Measurements from ENCODE around the gene REG1B. TPM values are rescaled to one million over a fixed set of nuclear protein-coding genes. Genes with fewer than 3 reads are reported as not detected.
"Not testable (repeated sequence)": the region's sequence is repeated elsewhere in the genome, so short reads cannot be mapped to it uniquely, and the experiment has no call there.

Gene REG1B
- total and polyA plus RNA-seq, 2 donors (not counting 1 experiment from before 2014, with no cell fraction given), result not detected

- no peaks in the 10 kb centered on the region for H3K36me3 ChIP-seq (ENCODE audit: control insufficient read depth, insufficient read depth, low read length)
- H3K79me2 ChIP-seq (ENCODE audit: control insufficient read depth, insufficient read depth, low read length), result no peaks in the 10 kb centered on the region
- TF ChIP-seq CTCF (conservative IDR thresholded peaks at IDR 0.05 in 1 of 2, IDR thresholded peaks at IDR 0.05 in 1 of 2; ENCODE audit: low read depth in 1 of 2, low read length in 2 of 2) (no peak), EZH2 (IDR thresholded peaks at IDR 0.05; ENCODE audit: low read length, missing control alignments) (no peak)
- H3K9me3 ChIP-seq (ENCODE audit: control insufficient read depth, insufficient read depth, low read depth, low read length), result no peaks in the 10 kb centered on the region
- no peaks in the 10 kb centered on the region for H4K20me1 ChIP-seq (ENCODE audit: control insufficient read depth, extremely low read depth, insufficient read depth, low read length)
- H3K4me1 ChIP-seq (ENCODE audit: control insufficient read depth, extremely low read depth, insufficient read depth, low read length), result no peaks in the 10 kb centered on the region
- no peak overlapping the region for H3K27ac ChIP-seq (ENCODE audit: insufficient read depth, low read length)
- H3K9ac ChIP-seq (ENCODE audit: insufficient read depth, low read length), result no peak overlapping the region
- no peak overlapping the region for H3K4me3 ChIP-seq (replicated peaks in 1 of 4; ENCODE audit: control extremely low read depth in 1 of 4, insufficient read depth in 1 of 4, low read depth in 3 of 4, low read length in 4 of 4)
- H3K27me3 ChIP-seq (ENCODE audit: control insufficient read depth, insufficient read depth, low read length), result no peaks in the 10 kb centered on the region
- DNase-seq (ENCODE audit: low read depth in 2 of 2), result no peak
- H3K4me2 ChIP-seq (ENCODE audit: extremely low read depth, insufficient read depth, low read length), result no peak overlapping the region
- H2AFZ ChIP-seq (ENCODE audit: low read length), result no peak overlapping the region
Measured at GRCh38 chr2:79071078-79071477, 16.7 kb downstream of the REG1B start.

GRCh38 chr2:79065201-79065600 lies 22.6 kb downstream of the REG1B start:
- H3K27ac ChIP-seq (ENCODE audit: insufficient read depth, low read length), result no peak overlapping the region
- no peaks in the 10 kb centered on the region for H3K79me2 ChIP-seq (ENCODE audit: control insufficient read depth, insufficient read depth, low read length)
- H3K36me3 ChIP-seq (ENCODE audit: control insufficient read depth, insufficient read depth, low read length), result no peaks in the 10 kb centered on the region
- H3K27me3 ChIP-seq (ENCODE audit: control insufficient read depth, insufficient read depth, low read length), result no peaks in the 10 kb centered on the region
- no peak overlapping the region for H3K4me2 ChIP-seq (ENCODE audit: extremely low read depth, insufficient read depth, low read length)
- no peak for DNase-seq (ENCODE audit: low read depth in 2 of 2)
- TF ChIP-seq EZH2 (IDR thresholded peaks at IDR 0.05; ENCODE audit: low read length, missing control alignments) (no peak), CTCF (conservative IDR thresholded peaks at IDR 0.05 in 1 of 2, IDR thresholded peaks at IDR 0.05 in 1 of 2; ENCODE audit: low read depth in 1 of 2, low read length in 2 of 2) (no peak)
- no peak overlapping the region for H3K4me3 ChIP-seq (replicated peaks in 1 of 4; ENCODE audit: control extremely low read depth in 1 of 4, insufficient read depth in 1 of 4, low read depth in 3 of 4, low read length in 4 of 4)
- no peaks in the 10 kb centered on the region for H3K9me3 ChIP-seq (ENCODE audit: control insufficient read depth, insufficient read depth, low read depth, low read length)
- H3K4me1 ChIP-seq (ENCODE audit: control insufficient read depth, extremely low read depth, insufficient read depth, low read length), result no peaks in the 10 kb centered on the region
- no peak overlapping the region for H2AFZ ChIP-seq (ENCODE audit: low read length)
- H4K20me1 ChIP-seq (ENCODE audit: control insufficient read depth, extremely low read depth, insufficient read depth, low read length), result no peaks in the 10 kb centered on the region
- no peak overlapping the region for H3K9ac ChIP-seq (ENCODE audit: insufficient read depth, low read length)

GRCh38 chr2:79054769-79055168 lies 33.0 kb downstream of the REG1B start:
- not testable (repeated sequence) for DNase-seq (ENCODE audit: low read depth in 2 of 2); H3K9ac ChIP-seq (ENCODE audit: insufficient read depth, low read length); H2AFZ ChIP-seq (ENCODE audit: low read length); H3K27me3 ChIP-seq (ENCODE audit: control insufficient read depth, insufficient read depth, low read length); H3K4me2 ChIP-seq (ENCODE audit: extremely low read depth, insufficient read depth, low read length); H3K9me3 ChIP-seq (ENCODE audit: control insufficient read depth, insufficient read depth, low read depth, low read length); H3K79me2 ChIP-seq (ENCODE audit: control insufficient read depth, insufficient read depth, low read length); H3K36me3 ChIP-seq (ENCODE audit: control insufficient read depth, insufficient read depth, low read length); H3K4me1 ChIP-seq (ENCODE audit: control insufficient read depth, extremely low read depth, insufficient read depth, low read length); H3K27ac ChIP-seq (ENCODE audit: insufficient read depth, low read length); H4K20me1 ChIP-seq (ENCODE audit: control insufficient read depth, extremely low read depth, insufficient read depth, low read length); H3K4me3 ChIP-seq (replicated peaks in 1 of 4; ENCODE audit: control extremely low read depth in 1 of 4, insufficient read depth in 1 of 4, low read depth in 3 of 4, low read length in 4 of 4)

- H2AFZ ChIP-seq (ENCODE audit: low read length); H3K36me3 ChIP-seq (ENCODE audit: control insufficient read depth, insufficient read depth, low read length); H3K4me2 ChIP-seq (ENCODE audit: extremely low read depth, insufficient read depth, low read length); H3K27me3 ChIP-seq (ENCODE audit: control insufficient read depth, insufficient read depth, low read length); H4K20me1 ChIP-seq (ENCODE audit: control insufficient read depth, extremely low read depth, insufficient read depth, low read length); H3K79me2 ChIP-seq (ENCODE audit: control insufficient read depth, insufficient read depth, low read length); H3K9ac ChIP-seq (ENCODE audit: insufficient read depth, low read length); H3K4me1 ChIP-seq (ENCODE audit: control insufficient read depth, extremely low read depth, insufficient read depth, low read length); H3K4me3 ChIP-seq (replicated peaks in 1 of 4; ENCODE audit: control extremely low read depth in 1 of 4, insufficient read depth in 1 of 4, low read depth in 3 of 4, low read length in 4 of 4); DNase-seq (ENCODE audit: low read depth in 2 of 2); H3K9me3 ChIP-seq (ENCODE audit: control insufficient read depth, insufficient read depth, low read depth, low read length); H3K27ac ChIP-seq (ENCODE audit: insufficient read depth, low read length): not testable (repeated sequence)
Measured at GRCh38 chr2:79053486-79053885, 34.3 kb downstream of the REG1B start.
